HG03457 (cell line): ENCODE measurements around the gene APRT.

Experiments
- ATAC-seq: cut with Tn5 transposase; IDR thresholded peaks from one replicate; pipeline ENCODE4 v1.9.1; 2021; ENCODE audit warnings: moderate number of reproducible peaks; ENCODE audit not compliant: unreplicated experiment

Gene APRT

GRCh38 chr16:88809068-88809675 is 2.6 kb downstream of the APRT start:
- ATAC-seq = no peak

GRCh38 chr16:88807626-88808453 is 3.9 kb downstream of the APRT start:
- ATAC-seq = no peak

GRCh38 chr16:88807142-88807625 is 4.5 kb downstream of the APRT start:
- no peak for ATAC-seq

GRCh38 chr16:88806491-88807111 is 5.1 kb downstream of the APRT start:
- no peak for ATAC-seq

GRCh38 chr16:88805887-88806393 is 5.8 kb downstream of the APRT start:
- ATAC-seq = no peak

- ATAC-seq = no peak
These were observed 6.4 kb downstream of the APRT start for GRCh38 chr16:88805340-88805715.

- ATAC-seq = no peak
These were observed 7.0 kb downstream of the APRT start for GRCh38 chr16:88804552-88805339.

GRCh38 chr16:88804173-88804551 is 7.6 kb downstream of the APRT start:
- ATAC-seq = no peak

- ATAC-seq = no peak
These were observed 8.3 kb downstream of the APRT start, which contains the start of gene CDT1 for GRCh38 chr16:88803264-88803987. CDT1 (plus strand) TSS chr16:88803789; CDS start chr16:88803832, 43 bp downstream.

GRCh38 chr16:88800277-88800592 is 11.5 kb downstream of the APRT start:
- ATAC-seq = no peak

GRCh38 chr16:88799569-88800276 is 12.0 kb downstream of the APRT start:
- no peak for ATAC-seq

- ATAC-seq = no peak
These were observed 12.8 kb downstream of the APRT start for GRCh38 chr16:88798772-88799455.

GRCh38 chr16:88798073-88798472 is 13.7 kb downstream of the APRT start:
- ATAC-seq = no peak

- ATAC-seq = no peak
These were observed 15.4 kb downstream of the APRT start for GRCh38 chr16:88796278-88796677.

- ATAC-seq = no peak
These were observed 18.3 kb downstream of the APRT start for GRCh38 chr16:88793251-88793954.

GRCh38 chr16:88792668-88793250 is 19.0 kb downstream of the APRT start:
- no peak for ATAC-seq

- ATAC-seq = no peak
These were observed 19.6 kb downstream of the APRT start for GRCh38 chr16:88792078-88792550.
